NCI-H1092 treated with DMSO at 0.1 percent for 48 hours (cell line): ENCODE results near the gene FLNB.
"Not testable (repeated sequence)": the region's sequence is repeated elsewhere in the genome, so short reads cannot be mapped to it uniquely, and the experiment has no call there.

Experiments used
- DNase-seq: peaks from one replicate; lab custom pipeline; 2025; lab: John Stamatoyannopoulos, UW

Gene FLNB

GRCh38 chr3:57982561-57983243 lies 25.5 kb upstream of the FLNB start:
- no peak for DNase-seq

- no peak for DNase-seq
Observed at GRCh38 chr3:57983734-57984518, 24.3 kb upstream of the FLNB start.

GRCh38 chr3:57985176-57985983 lies 22.8 kb upstream of the FLNB start:
- no peak for DNase-seq

- no peak for DNase-seq
Observed at GRCh38 chr3:57985984-57986246, 22.3 kb upstream of the FLNB start.

- no peak for DNase-seq
Observed at GRCh38 chr3:57986261-57986660, 22.0 kb upstream of the FLNB start.

- DNase-seq: not testable (repeated sequence)
Observed at GRCh38 chr3:57989198-57989597, 19.0 kb upstream of the FLNB start.

GRCh38 chr3:57989646-57990045 lies 18.6 kb upstream of the FLNB start:
- DNase-seq: no peak

GRCh38 chr3:57992452-57993213 lies 15.6 kb upstream of the FLNB start:
- no peak for DNase-seq

GRCh38 chr3:57998366-57999283 lies 9.6 kb upstream of the FLNB start:
- no peak for DNase-seq

GRCh38 chr3:57999417-58000115 lies 8.7 kb upstream of the FLNB start:
- DNase-seq: no peak

GRCh38 chr3:58000306-58001085 lies 7.7 kb upstream of the FLNB start:
- no peak for DNase-seq

- DNase-seq: no peak
Observed at GRCh38 chr3:58001086-58001467, 7.1 kb upstream of the FLNB start.

- DNase-seq: no peak
Observed at GRCh38 chr3:58001979-58002378, 6.2 kb upstream of the FLNB start.

GRCh38 chr3:58003093-58003492 lies 5.1 kb upstream of the FLNB start:
- no peak for DNase-seq

GRCh38 chr3:58004973-58005372 lies 3.2 kb upstream of the FLNB start:
- DNase-seq: no peak

- no peak for DNase-seq
Observed at GRCh38 chr3:58005669-58006068, 2.6 kb upstream of the FLNB start.

GRCh38 chr3:58006661-58007060 lies 1.6 kb upstream of the FLNB start:
- no peak for DNase-seq

- DNase-seq: peak; percentile 9
Observed at GRCh38 chr3:58009026-58009748, 965 bp downstream of the FLNB start.
